IPS-20b (cell line): ENCODE measurements around the gene CDHR3.
"Not testable (repeated sequence)": the region's sequence is repeated elsewhere in the genome, so short reads cannot be mapped to it uniquely, and the experiment has no call there.

Experiments used
- H3K27ac ChIP-seq: one replicate; pipeline ENCODE4 v1.5.1; 2013; ENCODE audit warnings: low read length
- H3K27me3 ChIP-seq: 2 replicates; pipeline ENCODE4 v1.6.1; 2013; ENCODE audit warnings: mild to moderate bottlenecking, low read length, inconsistent platforms; ENCODE audit not compliant: insufficient read depth
- H3K36me3 ChIP-seq: 2 replicates; pipeline ENCODE4 v1.6.1; 2013; ENCODE audit warnings: low read depth, mild to moderate bottlenecking, inconsistent platforms, low read length, moderate library complexity; ENCODE audit not compliant: insufficient read depth
- H3K4me1 ChIP-seq: 2 replicates; pipeline ENCODE4 v1.6.1; 2013; ENCODE audit warnings: mild to moderate bottlenecking, control low read depth, inconsistent platforms, low read length, moderate library complexity; ENCODE audit not compliant: insufficient read depth
- H3K4me3 ChIP-seq: 2 replicates; pipeline ENCODE4 v1.5.1; 2013; ENCODE audit warnings: mild to moderate bottlenecking, low read length, inconsistent platforms
- H3K9ac ChIP-seq: 2 replicates; pipeline ENCODE4 v1.6.1; 2013; ENCODE audit warnings: low read depth, mild to moderate bottlenecking, inconsistent platforms, low read length, moderate library complexity
- H3K9me3 ChIP-seq: 2 replicates; pipeline ENCODE4 v1.6.1; 2013; ENCODE audit warnings: mild to moderate bottlenecking, low read depth, low read length, inconsistent platforms; ENCODE audit not compliant: insufficient read depth

Gene CDHR3

GRCh38 chr7:105972276-105972675 is 9.2 kb downstream of the CDHR3 start:
- Histone ChIP-seq H3K4me1 (peaks cover 10% of the 10 kb centered on the region), H3K27ac (no peak overlapping the region), H3K27me3 (no peaks in the 10 kb centered on the region), H3K4me3 (no peak overlapping the region), H3K36me3 (no peaks in the 10 kb centered on the region), H3K9me3 (no peaks in the 10 kb centered on the region), H3K9ac (no peak overlapping the region)

- Histone ChIP-seq H3K9me3 (no peaks in the 10 kb centered on the region), H3K27me3 (no peaks in the 10 kb centered on the region), H3K36me3 (no peaks in the 10 kb centered on the region)
Measured at GRCh38 chr7:105974471-105974870, 11.4 kb downstream of the CDHR3 start.

GRCh38 chr7:105975770-105976417 is 12.8 kb downstream of the CDHR3 start:
- H3K27me3 ChIP-seq: no peaks in the 10 kb centered on the region
- H3K36me3 ChIP-seq: no peaks in the 10 kb centered on the region
- H3K27ac ChIP-seq: peak overlapping the region; percentile 22
- H3K4me3 ChIP-seq: no peak overlapping the region
- H3K4me1 ChIP-seq: peaks cover 13% of the 10 kb centered on the region
- H3K9me3 ChIP-seq: no peaks in the 10 kb centered on the region
- no peak overlapping the region for H3K9ac ChIP-seq

More at GRCh38 chr7:105974471-105974870, 11.4 kb downstream of the CDHR3 start:
- H3K4me3 ChIP-seq: no peak overlapping the region
- H3K27ac ChIP-seq: no peak overlapping the region
- no peak overlapping the region for H3K9ac ChIP-seq
- peaks cover 10% of the 10 kb centered on the region for H3K4me1 ChIP-seq

GRCh38 chr7:105976868-105977267 is 13.8 kb downstream of the CDHR3 start:
- no peak overlapping the region for H3K9ac ChIP-seq
- peaks cover 20% of the 10 kb centered on the region for H3K4me1 ChIP-seq
- H3K4me3 ChIP-seq: no peak overlapping the region
- no peaks in the 10 kb centered on the region for H3K27me3 ChIP-seq
- H3K27ac ChIP-seq: no peak overlapping the region
- no peaks in the 10 kb centered on the region for H3K9me3 ChIP-seq
- no peaks in the 10 kb centered on the region for H3K36me3 ChIP-seq

GRCh38 chr7:105978035-105978434 is 15.0 kb downstream of the CDHR3 start:
- H3K4me1 ChIP-seq: peaks cover 20% of the 10 kb centered on the region
- H3K9ac ChIP-seq: no peak overlapping the region
- no peaks in the 10 kb centered on the region for H3K36me3 ChIP-seq
- H3K4me3 ChIP-seq: no peak overlapping the region
- H3K27me3 ChIP-seq: no peaks in the 10 kb centered on the region
- no peaks in the 10 kb centered on the region for H3K9me3 ChIP-seq
- H3K27ac ChIP-seq: no peak overlapping the region

- Histone ChIP-seq H3K9ac (no peak overlapping the region), H3K4me3 (no peak overlapping the region), H3K36me3 (no peaks in the 10 kb centered on the region), H3K4me1 (peaks cover 20% of the 10 kb centered on the region), H3K27me3 (no peaks in the 10 kb centered on the region), H3K27ac (no peak overlapping the region), H3K9me3 (no peaks in the 10 kb centered on the region)
Measured at GRCh38 chr7:105978974-105979373, 15.9 kb downstream of the CDHR3 start.

- peaks cover 20% of the 10 kb centered on the region for H3K4me1 ChIP-seq
- H3K27me3 ChIP-seq: no peaks in the 10 kb centered on the region
- no peak overlapping the region for H3K4me3 ChIP-seq
Measured at GRCh38 chr7:105979405-105979804, 16.3 kb downstream of the CDHR3 start.

GRCh38 chr7:105980645-105981396 is 17.8 kb downstream of the CDHR3 start:
- peaks cover 18% of the 10 kb centered on the region; the same call in 1 of the 2 replicates for H3K4me1 ChIP-seq
- H3K27me3 ChIP-seq: no peaks in the 10 kb centered on the region

More at GRCh38 chr7:105979405-105979804, 16.3 kb downstream of the CDHR3 start:
- Histone ChIP-seq H3K36me3 (no peaks in the 10 kb centered on the region), H3K9me3 (no peaks in the 10 kb centered on the region), H3K27ac (no peak overlapping the region), H3K9ac (no peak overlapping the region)

GRCh38 chr7:105982388-105982787 is 19.3 kb downstream of the CDHR3 start:
- H3K27me3 ChIP-seq: no peaks in the 10 kb centered on the region
- no peaks in the 10 kb centered on the region for H3K36me3 ChIP-seq
- H3K9ac ChIP-seq: no peak overlapping the region
- H3K4me3 ChIP-seq: no peak overlapping the region
- no peak overlapping the region for H3K27ac ChIP-seq
- peaks cover 31% of the 10 kb centered on the region; the same call in 1 of the 2 replicates for H3K4me1 ChIP-seq
- no peaks in the 10 kb centered on the region for H3K9me3 ChIP-seq

More at GRCh38 chr7:105980645-105981396, 17.8 kb downstream of the CDHR3 start:
- H3K9ac ChIP-seq: no peak overlapping the region
- H3K9me3 ChIP-seq: no peaks in the 10 kb centered on the region
- no peak overlapping the region for H3K4me3 ChIP-seq
- H3K27ac ChIP-seq: no peak overlapping the region
- no peaks in the 10 kb centered on the region for H3K36me3 ChIP-seq

- peak overlapping the region; percentile 7; the same call in 1 of the 2 replicates for H3K9ac ChIP-seq
Measured at GRCh38 chr7:105984808-105985207, 21.7 kb downstream of the CDHR3 start.

GRCh38 chr7:105985229-105985628 is 22.2 kb downstream of the CDHR3 start:
- Histone ChIP-seq H3K4me1 (peaks cover 46% of the 10 kb centered on the region), H3K36me3 (no peaks in the 10 kb centered on the region), H3K27ac (no peak overlapping the region), H3K4me3 (no peak overlapping the region), H3K9me3 (no peaks in the 10 kb centered on the region), H3K9ac (peak overlapping the region; percentile 7; the same call in 1 of the 2 replicates), H3K27me3 (no peaks in the 10 kb centered on the region)

More at GRCh38 chr7:105984808-105985207, 21.7 kb downstream of the CDHR3 start:
- H3K27me3 ChIP-seq, H3K9me3 ChIP-seq, H3K27ac ChIP-seq, H3K4me3 ChIP-seq, H3K36me3 ChIP-seq: not testable (repeated sequence)
- H3K4me1 ChIP-seq: peaks cover 42% of the 10 kb centered on the region; the same call in 1 of the 2 replicates
